IPS-20b (cell line): ENCODE measurements around the gene KYAT1.
"Not testable (repeated sequence)": the region's sequence is repeated elsewhere in the genome, so short reads cannot be mapped to it uniquely, and the experiment has no call there.

Source experiments
- H3K27ac ChIP-seq: one replicate; pipeline ENCODE4 v1.5.1; 2013; ENCODE audit warnings: low read length
- H3K27me3 ChIP-seq: 2 replicates; pipeline ENCODE4 v1.6.1; 2013; ENCODE audit warnings: mild to moderate bottlenecking, low read length, inconsistent platforms; ENCODE audit not compliant: insufficient read depth
- H3K36me3 ChIP-seq: 2 replicates; pipeline ENCODE4 v1.6.1; 2013; ENCODE audit warnings: low read depth, mild to moderate bottlenecking, inconsistent platforms, low read length, moderate library complexity; ENCODE audit not compliant: insufficient read depth
- H3K4me1 ChIP-seq: 2 replicates; pipeline ENCODE4 v1.6.1; 2013; ENCODE audit warnings: mild to moderate bottlenecking, control low read depth, inconsistent platforms, low read length, moderate library complexity; ENCODE audit not compliant: insufficient read depth
- H3K4me3 ChIP-seq: 2 replicates; pipeline ENCODE4 v1.5.1; 2013; ENCODE audit warnings: mild to moderate bottlenecking, low read length, inconsistent platforms
- H3K9ac ChIP-seq: 2 replicates; pipeline ENCODE4 v1.6.1; 2013; ENCODE audit warnings: low read depth, mild to moderate bottlenecking, inconsistent platforms, low read length, moderate library complexity
- H3K9me3 ChIP-seq: 2 replicates; pipeline ENCODE4 v1.6.1; 2013; ENCODE audit warnings: mild to moderate bottlenecking, low read depth, low read length, inconsistent platforms; ENCODE audit not compliant: insufficient read depth

The KYAT1 gene

GRCh38 chr9:128870941-128871265 is 10.8 kb downstream of the KYAT1 start:
- not testable (repeated sequence) for H3K27me3 ChIP-seq, H3K27ac ChIP-seq, H3K4me3 ChIP-seq, H3K36me3 ChIP-seq, H3K4me1 ChIP-seq, H3K9ac ChIP-seq, H3K9me3 ChIP-seq

DNA sequence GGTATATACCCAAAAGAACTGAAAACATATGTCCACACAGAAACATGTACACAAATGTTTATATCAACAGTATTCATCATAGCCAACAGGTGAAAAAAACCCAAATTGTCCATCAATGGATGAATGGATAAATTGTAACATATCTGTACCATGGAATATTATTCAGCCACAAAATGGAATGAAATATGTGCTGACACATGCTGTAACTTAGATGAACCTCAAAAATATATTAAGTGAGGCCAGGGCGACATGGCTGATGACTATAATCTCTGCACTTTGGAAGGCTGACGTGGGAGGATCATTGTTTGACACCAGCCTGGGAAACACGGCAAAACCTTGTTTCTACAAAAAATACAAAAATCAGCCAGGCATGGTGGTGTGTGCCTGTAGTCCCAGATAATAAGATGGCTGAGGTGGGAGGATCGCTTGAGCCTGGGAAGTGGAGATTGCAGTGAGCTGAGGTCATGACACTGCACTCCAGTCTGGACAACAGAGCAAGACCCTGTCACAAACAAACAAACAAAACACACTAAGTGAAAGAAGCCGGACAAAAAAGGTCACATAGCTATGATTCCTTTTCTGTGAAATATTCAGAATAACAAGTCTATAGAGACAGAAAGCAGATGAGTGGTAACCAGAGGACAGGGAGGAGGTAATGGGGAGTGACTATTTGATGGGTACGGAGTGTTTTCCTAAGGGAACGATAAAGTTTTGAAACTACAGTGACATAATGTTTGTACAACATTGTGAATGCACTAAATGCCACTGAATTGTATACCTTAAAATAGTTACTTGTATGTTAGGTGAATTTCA is 11.4 kb downstream of the KYAT1 start:
- H3K27ac ChIP-seq: no peak overlapping the region
- no peaks in the 10 kb centered on the region for H3K9me3 ChIP-seq
- H3K4me3 ChIP-seq: no peak overlapping the region
- H3K4me1 ChIP-seq: no peaks in the 10 kb centered on the region
- no peaks in the 10 kb centered on the region for H3K27me3 ChIP-seq
- no peak overlapping the region for H3K9ac ChIP-seq
- H3K36me3 ChIP-seq: peaks cover 10% of the 10 kb centered on the region; the same call in 1 of the 2 replicates

GRCh38 chr9:128863647-128864046 is 18.1 kb downstream of the KYAT1 start:
- Histone ChIP-seq H3K36me3 (no peaks in the 10 kb centered on the region), H3K4me1 (peaks cover 4% of the 10 kb centered on the region), H3K9ac (no peak overlapping the region), H3K27ac (no peak overlapping the region), H3K9me3 (no peaks in the 10 kb centered on the region), H3K27me3 (no peaks in the 10 kb centered on the region), H3K4me3 (no peak overlapping the region)

DNA sequence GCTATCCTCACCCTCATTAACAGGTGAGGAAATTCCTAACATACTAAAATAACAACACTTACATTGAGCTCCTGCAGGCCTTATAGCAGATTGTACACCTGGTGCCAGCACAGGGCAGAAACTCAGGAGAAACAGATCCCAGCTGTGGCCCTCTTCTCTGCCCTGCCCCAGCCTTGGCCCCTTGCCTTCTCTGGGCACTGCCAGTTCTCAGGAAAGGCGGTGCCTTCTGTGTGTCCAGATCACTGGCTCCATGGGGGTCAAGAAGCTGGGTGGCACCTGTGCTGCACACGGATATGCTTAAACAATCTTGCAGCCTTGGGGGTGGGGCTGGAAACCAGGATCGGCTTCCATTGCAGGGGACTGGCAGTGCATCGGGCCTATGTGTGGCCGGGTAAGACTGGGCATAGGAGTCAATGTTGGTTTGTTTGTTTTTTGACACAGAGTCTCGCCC is 19.3 kb downstream of the KYAT1 start:
- Histone ChIP-seq H3K27me3 (no peaks in the 10 kb centered on the region), H3K9ac (no peak overlapping the region), H3K4me3 (no peak overlapping the region), H3K9me3 (no peaks in the 10 kb centered on the region), H3K27ac (no peak overlapping the region), H3K4me1 (peaks cover 4% of the 10 kb centered on the region), H3K36me3 (no peaks in the 10 kb centered on the region)

GRCh38 chr9:128861501-128861900 is 20.2 kb downstream of the KYAT1 start:
- no peak overlapping the region for H3K27ac ChIP-seq
- no peak overlapping the region for H3K9ac ChIP-seq

GRCh38 chr9:128860937-128861336 is 20.8 kb downstream of the KYAT1 start:
- no peak overlapping the region for H3K9ac ChIP-seq
- no peaks in the 10 kb centered on the region for H3K27me3 ChIP-seq
- H3K36me3 ChIP-seq: no peaks in the 10 kb centered on the region
- H3K27ac ChIP-seq: no peak overlapping the region
- no peaks in the 10 kb centered on the region for H3K9me3 ChIP-seq
- H3K4me1 ChIP-seq: peaks cover 4% of the 10 kb centered on the region
- H3K4me3 ChIP-seq: no peak overlapping the region

More at GRCh38 chr9:128861501-128861900, 20.2 kb downstream of the KYAT1 start:
- Histone ChIP-seq H3K4me3 (no peak overlapping the region), H3K36me3 (no peaks in the 10 kb centered on the region), H3K9me3 (no peaks in the 10 kb centered on the region), H3K27me3 (no peaks in the 10 kb centered on the region), H3K4me1 (peaks cover 4% of the 10 kb centered on the region)

DNA sequence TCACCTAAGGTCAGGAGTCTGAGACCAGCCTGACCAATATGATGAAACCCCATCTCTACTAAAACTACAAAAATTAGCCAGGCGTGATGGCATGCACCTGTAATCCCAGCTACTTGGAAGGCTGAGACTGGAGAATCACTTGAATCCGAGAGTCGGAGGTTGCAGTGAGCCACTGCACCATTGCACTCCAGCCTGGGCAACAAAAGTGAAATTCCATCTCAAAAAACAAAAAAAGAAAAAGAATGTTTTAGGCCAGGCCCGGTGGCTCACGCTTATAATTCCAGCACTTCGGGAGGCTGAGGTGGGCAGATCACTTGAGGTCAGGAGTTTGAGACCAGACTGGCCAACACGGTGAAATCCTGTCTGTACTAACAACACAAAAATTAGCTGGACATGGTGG is 23.3 kb downstream of the KYAT1 start:
- H3K27me3 ChIP-seq, H3K4me1 ChIP-seq, H3K36me3 ChIP-seq, H3K9me3 ChIP-seq, H3K9ac ChIP-seq, H3K4me3 ChIP-seq, H3K27ac ChIP-seq: not testable (repeated sequence)

GRCh38 chr9:128854454-128854853 is 27.3 kb downstream of the KYAT1 start:
- not testable (repeated sequence) for H3K9me3 ChIP-seq, H3K4me3 ChIP-seq, H3K27ac ChIP-seq, H3K4me1 ChIP-seq, H3K9ac ChIP-seq, H3K36me3 ChIP-seq, H3K27me3 ChIP-seq

DNA sequence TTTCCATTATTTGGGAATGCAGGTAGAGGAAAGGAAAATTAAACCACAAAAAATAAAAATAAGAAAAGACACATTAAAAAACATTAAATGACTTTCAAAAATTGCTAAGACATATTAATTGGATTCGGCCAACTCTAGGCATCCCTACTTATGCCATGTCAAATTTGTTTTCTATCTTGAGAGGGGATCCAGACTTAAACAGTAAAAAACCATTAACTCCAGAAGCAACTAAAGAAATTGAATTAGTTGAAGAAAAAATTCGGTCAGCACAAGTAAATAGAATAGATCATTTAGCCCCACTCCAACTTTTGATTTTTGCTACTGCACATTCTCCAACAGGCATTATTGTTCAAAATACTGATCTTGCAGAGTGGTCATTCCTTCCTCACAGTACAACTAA is 29.1 kb downstream of the KYAT1 start:
- not testable (repeated sequence) for H3K4me3 ChIP-seq, H3K36me3 ChIP-seq, H3K27me3 ChIP-seq, H3K4me1 ChIP-seq, H3K9ac ChIP-seq, H3K9me3 ChIP-seq, H3K27ac ChIP-seq

GRCh38 chr9:128851779-128852600 is 29.8 kb downstream of the KYAT1 start:
- not testable (repeated sequence) for H3K4me3 ChIP-seq, H3K27me3 ChIP-seq, H3K4me1 ChIP-seq, H3K36me3 ChIP-seq, H3K9me3 ChIP-seq, H3K9ac ChIP-seq, H3K27ac ChIP-seq

GRCh38 chr9:128851024-128851423 is 30.7 kb downstream of the KYAT1 start:
- H3K9me3 ChIP-seq, H3K27me3 ChIP-seq, H3K4me3 ChIP-seq, H3K4me1 ChIP-seq, H3K9ac ChIP-seq, H3K36me3 ChIP-seq, H3K27ac ChIP-seq: not testable (repeated sequence)

GRCh38 chr9:128847803-128848202 is 33.9 kb downstream of the KYAT1 start:
- Histone ChIP-seq H3K9me3 (no peaks in the 10 kb centered on the region; the same call in 1 of the 2 replicates), H3K27ac (no peak overlapping the region), H3K27me3 (no peaks in the 10 kb centered on the region), H3K4me3 (no peak overlapping the region), H3K36me3 (peaks cover 2% of the 10 kb centered on the region; the same call in 1 of the 2 replicates), H3K4me1 (no peaks in the 10 kb centered on the region), H3K9ac (no peak overlapping the region)
